ENCODE results near the gene DLK2.

The DLK2 gene

GRCh38 chr6:43490523-43490939 lies 35.2 kb upstream of the DLK2 start:
- Histone ChIP-seq H4K20me1 (peaks cover 20 to 59% (median 42%) of the 10 kb centered on the region in 11 experiments), H3K9me3 (replicated peaks in 1 of 11) (no peaks in the 10 kb centered on the region), H3K27me3 (no peaks in the 10 kb centered on the region), H3K4me1 (peaks cover 9 to 48% (median 16%) of the 10 kb centered on the region in 10 experiments), H3K27ac (peak overlapping the region in 1 of 11 experiments; percentile 66; a peak in 1 of 22 replicates), H3K4me2 (peak overlapping the region in 5 of 11 experiments; percentile 71 to 89 (median 81); a peak in 10 of 22 replicates), H3K9ac (peak overlapping the region in 4 of 11 experiments; percentile 41 to 65 (median 60); a peak in 4 of 22 replicates), H3K4me3 (no peak overlapping the region), H3K36me3 (peaks cover 0 to 45% (median 27%) of the 10 kb centered on the region in 11 experiments; a peak in 21 of 22 replicates)
- no peak for TF ChIP-seq Cebpa-rat (IDR thresholded peaks at IDR 0.05)

- Histone ChIP-seq H3K27ac (peak overlapping the region in 8 of 11 experiments; percentile 9 to 66 (median 46); a peak in 14 of 22 replicates), H3K4me1 (peaks cover 0 to 37% (median 5%) of the 10 kb centered on the region in 10 experiments; a peak in 16 of 20 replicates), H4K20me1 (peaks cover 29 to 59% (median 41%) of the 10 kb centered on the region in 11 experiments; a peak in 21 of 22 replicates), H3K4me2 (peak overlapping the region in 7 of 11 experiments; percentile 37 to 89 (median 80); a peak in 18 of 22 replicates), H3K36me3 (peaks cover 0 to 55% (median 30%) of the 10 kb centered on the region in 11 experiments; a peak in 21 of 22 replicates), H3K27me3 (no peaks in the 10 kb centered on the region), H3K9ac (peak overlapping the region in 8 of 11 experiments; percentile 11 to 65 (median 39); a peak in 12 of 22 replicates), H3K4me3 (peak overlapping the region in 2 of 10 experiments; percentile 26 to 29; a peak in 3 of 20 replicates), H3K9me3 (replicated peaks in 1 of 11) (no peaks in the 10 kb centered on the region)
- TF ChIP-seq Cebpa-rat (IDR thresholded peaks at IDR 0.05) = no peak
Measured at GRCh38 chr6:43489277-43490072, 34.1 kb upstream of the DLK2 start.

GRCh38 chr6:43488667-43489276 lies 33.4 kb upstream of the DLK2 start:
- H3K27ac ChIP-seq = peak overlapping the region in 8 of 11 experiments; percentile 9 to 66 (median 46); a peak in 14 of 22 replicates
- no peaks in the 10 kb centered on the region for H3K9me3 ChIP-seq (replicated peaks in 1 of 11)
- H3K4me3 ChIP-seq = peak overlapping the region in 2 of 10 experiments; percentile 12 to 29; a peak in 2 of 20 replicates
- peaks cover 0 to 30% (median 2%) of the 10 kb centered on the region in 10 experiments; a peak in 13 of 20 replicates for H3K4me1 ChIP-seq
- H3K27me3 ChIP-seq = no peaks in the 10 kb centered on the region
- H3K4me2 ChIP-seq = peak overlapping the region in 7 of 11 experiments; percentile 37 to 89 (median 80); a peak in 18 of 22 replicates
- H3K9ac ChIP-seq = peak overlapping the region in 9 of 11 experiments; percentile 11 to 65 (median 37); a peak in 11 of 22 replicates
- TF ChIP-seq Cebpa-rat (IDR thresholded peaks at IDR 0.05) = no peak
- H4K20me1 ChIP-seq = peaks cover 22 to 59% (median 43%) of the 10 kb centered on the region in 11 experiments; a peak in 21 of 22 replicates
- H3K36me3 ChIP-seq = peaks cover 0 to 51% (median 29%) of the 10 kb centered on the region in 11 experiments; a peak in 21 of 22 replicates

- H3K4me1 ChIP-seq = peaks cover 28 to 47% (median 34%) of the 10 kb centered on the region in 10 experiments
- no peaks in the 10 kb centered on the region for H3K27me3 ChIP-seq
- peaks cover 0 to 66% (median 37%) of the 10 kb centered on the region in 11 experiments; a peak in 17 of 22 replicates for H4K20me1 ChIP-seq
- H3K4me3 ChIP-seq = no peak overlapping the region
- peak overlapping the region in 1 of 11 experiments; percentile 33; a peak in 2 of 22 replicates for H3K9ac ChIP-seq
- H3K4me2 ChIP-seq = peak overlapping the region in 2 of 11 experiments; percentile 32 to 47; a peak in 2 of 22 replicates
- no peaks in the 10 kb centered on the region for H3K9me3 ChIP-seq (replicated peaks in 1 of 11)
- TF ChIP-seq Cebpa-rat (IDR thresholded peaks at IDR 0.05) = no peak
- no peak overlapping the region for H3K27ac ChIP-seq
- H3K36me3 ChIP-seq = peaks cover 7 to 47% (median 24%) of the 10 kb centered on the region in 11 experiments; a peak in 20 of 22 replicates
Measured at GRCh38 chr6:43481591-43482236, 26.4 kb upstream of the DLK2 start.

- Histone ChIP-seq H3K27ac (no peak overlapping the region), H3K36me3 (peaks cover 7 to 43% (median 18%) of the 10 kb centered on the region in 11 experiments; a peak in 20 of 22 replicates), H3K9ac (peak overlapping the region in 1 of 11 experiments; percentile 35; a peak in 1 of 22 replicates), H3K9me3 (replicated peaks in 1 of 11) (no peaks in the 10 kb centered on the region), H3K4me2 (peak overlapping the region in 2 of 11 experiments; percentile 93 to 97; a peak in 3 of 22 replicates), H3K27me3 (no peaks in the 10 kb centered on the region), H3K4me1 (peaks cover 28 to 50% (median 37%) of the 10 kb centered on the region in 10 experiments), H4K20me1 (peaks cover 0 to 59% (median 31%) of the 10 kb centered on the region in 11 experiments; a peak in 17 of 22 replicates), H3K4me3 (no peak overlapping the region)
- TF ChIP-seq Cebpa-rat (IDR thresholded peaks at IDR 0.05) = no peak
Measured at GRCh38 chr6:43481075-43481474, 25.7 kb upstream of the DLK2 start.

- peak overlapping the region; percentile 80 to 93 (median 86) for H3K9ac ChIP-seq
- peaks cover 0 to 21% (median 7%) of the 10 kb centered on the region in 11 experiments; a peak in 10 of 22 replicates for H3K36me3 ChIP-seq
- H3K4me2 ChIP-seq = peak overlapping the region; percentile 88 to 98 (median 95)
- no peaks in the 10 kb centered on the region for H3K27me3 ChIP-seq
- peaks cover 0 to 30% (median 12%) of the 10 kb centered on the region in 11 experiments; a peak in 15 of 22 replicates for H4K20me1 ChIP-seq
- peak overlapping the region; percentile 68 to 87 (median 80) for H3K27ac ChIP-seq
- H3K4me3 ChIP-seq = peak overlapping the region; percentile 61 to 80 (median 71)
- no peak for TF ChIP-seq Cebpa-rat (IDR thresholded peaks at IDR 0.05)
- H3K9me3 ChIP-seq (replicated peaks in 1 of 11) = no peaks in the 10 kb centered on the region
- H3K4me1 ChIP-seq = peaks cover 28 to 50% (median 37%) of the 10 kb centered on the region in 10 experiments
Measured at GRCh38 chr6:43478008-43478372, 22.6 kb upstream of the DLK2 start.

GRCh38 chr6:43477235-43478007 lies 22.1 kb upstream of the DLK2 start, which contains the start of gene TJAP1:
TJAP1 (plus strand) TSS chr6:43477570; CDS start chr6:43499002, 21,432 bp downstream.
- peaks cover 0 to 18% (median 5%) of the 10 kb centered on the region in 11 experiments; a peak in 6 of 22 replicates for H3K36me3 ChIP-seq
- peak within 1 kb of the TSS; percentile 68 to 87 (median 80) for H3K27ac ChIP-seq
- H4K20me1 ChIP-seq = peaks cover 0 to 24% (median 9%) of the 10 kb centered on the region in 11 experiments; a peak in 13 of 22 replicates
- H3K9me3 ChIP-seq (replicated peaks in 1 of 11) = no peaks in the 10 kb centered on the region
- H3K4me3 ChIP-seq = peak within 1 kb of the TSS; percentile 61 to 80 (median 71)
- peak within 1 kb of the TSS; percentile 88 to 98 (median 95) for H3K4me2 ChIP-seq
- no peak for TF ChIP-seq Cebpa-rat (IDR thresholded peaks at IDR 0.05)
- peaks cover 28 to 50% (median 37%) of the 10 kb centered on the region in 10 experiments for H3K4me1 ChIP-seq
- no peaks in the 10 kb centered on the region for H3K27me3 ChIP-seq
- H3K9ac ChIP-seq = peak within 1 kb of the TSS; percentile 80 to 93 (median 86)

Measured in BLaER1 treated with 17β-estradiol and CSF1 and Interleukin-3, amounts not matched to agents 10 nM and 100 nM (cell line).